Epithelial cell of esophagus (primary cell): Measurements from ENCODE around the gene IL16.

Experiments
- DNase-seq: peaks from one replicate; pipeline ENCODE4 v3.0.0; 2010; ENCODE audit warnings: low read depth
- H3K4me3 ChIP-seq: 2 replicates; pipeline ENCODE4 v1.5.1; 2011; ENCODE audit warnings: mild to moderate bottlenecking, low read length, control low read depth
- CTCF ChIP-seq: IDR thresholded peaks from 2 replicates; pipeline ENCODE4 v1.5.1; 2011; ENCODE audit warnings: low read depth, mild to moderate bottlenecking, low read length, control low read depth, inconsistent platforms; ENCODE audit not compliant: insufficient read depth; ENCODE audit errors: missing control alignments

The IL16 gene

GRCh38 chr15:81227716-81228115 is 31.0 kb downstream of the IL16 start:
- no peak overlapping the region for H3K4me3 ChIP-seq
- DNase-seq: peak; percentile 68
- no peak for TF ChIP-seq CTCF

- no peak for DNase-seq
- H3K4me3 ChIP-seq: no peak overlapping the region
- TF ChIP-seq CTCF: no peak
These were observed 32.9 kb downstream of the IL16 start for GRCh38 chr15:81229586-81229985.

GRCh38 chr15:81235276-81236123 is 38.8 kb downstream of the IL16 start:
- DNase-seq: no peak
- TF ChIP-seq CTCF: no peak
- no peak overlapping the region for H3K4me3 ChIP-seq

DNA sequence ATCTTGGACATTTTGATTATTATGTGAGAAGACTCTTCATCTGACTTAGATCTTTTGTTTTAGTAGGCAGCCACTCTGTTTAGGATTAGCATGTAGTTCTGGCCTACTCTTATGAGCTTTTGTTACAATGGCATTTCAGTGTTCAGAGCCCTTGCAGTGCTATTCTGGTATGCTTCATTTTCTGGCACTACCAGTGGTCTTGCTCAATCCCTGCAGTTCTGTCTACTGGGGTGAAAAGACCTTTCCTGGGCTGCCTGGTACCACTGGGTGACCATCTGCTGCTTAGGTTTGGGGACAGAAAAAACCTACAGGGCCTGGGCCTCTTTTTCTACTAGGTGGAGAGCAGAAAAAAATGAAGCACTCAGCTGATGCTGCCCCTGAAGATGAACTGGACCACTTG is 42.5 kb downstream of the IL16 start:
- H3K4me3 ChIP-seq: no peak overlapping the region
- no peak for DNase-seq
- no peak for TF ChIP-seq CTCF

DNA sequence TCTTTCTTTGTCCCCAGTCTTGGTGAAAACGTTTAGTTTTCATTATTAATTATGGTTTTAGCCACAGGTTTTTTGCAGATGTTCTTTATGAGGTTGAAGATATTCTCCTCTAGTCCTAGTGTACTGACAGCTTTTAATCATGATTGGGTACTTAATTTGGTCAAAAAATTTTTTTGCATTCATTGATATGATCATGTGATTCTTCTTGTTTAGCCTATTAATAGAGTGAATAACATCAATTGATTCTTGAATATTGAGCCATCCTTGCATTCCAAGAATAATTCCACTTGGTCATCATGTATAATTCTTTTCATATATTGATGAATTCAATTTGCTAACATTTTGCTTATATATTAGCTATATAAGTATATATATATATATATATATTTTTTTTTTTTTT is 46.1 kb downstream of the IL16 start:
- no peak for DNase-seq
- H3K4me3 ChIP-seq: no peak overlapping the region
- TF ChIP-seq CTCF: no peak

DNA sequence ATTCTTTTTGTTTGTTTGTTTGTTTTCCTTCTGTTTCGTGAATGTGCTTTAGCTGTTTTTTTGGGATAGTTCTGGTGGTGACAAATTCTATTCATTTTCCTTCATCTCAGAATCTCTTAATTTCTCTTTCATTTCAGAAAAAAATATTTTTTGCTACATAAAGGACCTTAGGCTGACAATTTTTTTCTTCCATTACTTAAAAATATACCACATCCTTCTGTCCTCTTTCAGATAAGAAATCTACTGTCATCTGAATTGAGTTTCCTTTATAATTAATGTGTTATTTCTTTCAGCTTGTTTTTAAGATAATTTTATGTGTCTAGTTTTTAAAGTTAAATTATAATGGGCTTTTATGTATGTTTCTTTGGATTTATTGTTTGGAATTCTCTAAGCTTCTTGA is 47.6 kb downstream of the IL16 start:
- TF ChIP-seq CTCF: no peak
- no peak overlapping the region for H3K4me3 ChIP-seq
- no peak for DNase-seq

- no peak for TF ChIP-seq CTCF
- no peak for DNase-seq
These were observed 57.2 kb downstream of the IL16 start for GRCh38 chr15:81253846-81254245.

More at GRCh38 chr15:81253846-81254245, 57.2 kb downstream of the IL16 start:
- no peak overlapping the region for H3K4me3 ChIP-seq
